NOMO-1 treated with DMSO at 0.1 percent for 48 hours (cell line): ENCODE results near the gene METTL27.
A peak's percentile ranks its signal among the peaks of the same experiment; 100 is the strongest.

ENCODE experiments used
- DNase-seq: peaks from one replicate; lab custom pipeline; 2025; ENCODE audit not compliant: unreplicated experiment; lab: John Stamatoyannopoulos, UW

METTL27 gene

DNA sequence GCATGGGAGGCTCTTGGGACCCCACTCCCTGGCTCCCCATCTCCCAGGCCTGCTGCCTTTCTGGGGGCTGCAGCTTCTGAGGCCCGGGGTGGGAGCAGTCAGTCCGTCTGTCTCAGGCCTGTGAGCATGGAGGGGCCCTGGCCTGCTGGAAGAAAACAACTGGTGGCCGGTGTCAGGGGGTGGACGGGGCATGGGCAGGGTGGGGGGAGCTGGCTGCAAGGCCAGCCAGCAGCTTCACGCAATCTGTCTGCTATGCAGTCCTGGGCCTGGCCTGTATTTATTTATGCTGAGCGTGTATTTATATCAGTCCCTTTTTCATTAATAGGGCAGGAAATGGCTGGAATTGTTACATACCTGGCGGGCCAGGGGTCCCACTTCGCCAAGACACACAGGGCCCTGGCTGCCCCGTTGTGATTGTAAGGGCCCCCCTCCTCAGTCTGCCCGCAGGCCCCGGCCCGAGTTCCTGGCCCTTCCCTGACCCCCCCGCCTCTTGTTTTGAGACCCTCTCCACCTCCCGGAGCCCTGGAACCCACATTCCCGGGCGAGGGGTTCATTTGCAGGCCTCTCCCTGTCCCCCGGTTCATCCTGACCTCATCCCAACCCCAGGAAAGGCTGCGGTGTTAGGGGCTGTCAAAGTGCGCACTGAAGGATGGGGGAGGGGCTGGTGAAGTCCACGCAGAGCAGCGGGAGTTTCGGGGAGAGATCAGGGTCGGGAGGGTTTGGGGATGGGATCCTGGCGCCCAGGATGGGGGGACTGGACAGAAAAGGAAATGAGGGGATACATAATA lies 26.9 kb upstream of the METTL27 start:
- DNase-seq = no peak

DNA sequence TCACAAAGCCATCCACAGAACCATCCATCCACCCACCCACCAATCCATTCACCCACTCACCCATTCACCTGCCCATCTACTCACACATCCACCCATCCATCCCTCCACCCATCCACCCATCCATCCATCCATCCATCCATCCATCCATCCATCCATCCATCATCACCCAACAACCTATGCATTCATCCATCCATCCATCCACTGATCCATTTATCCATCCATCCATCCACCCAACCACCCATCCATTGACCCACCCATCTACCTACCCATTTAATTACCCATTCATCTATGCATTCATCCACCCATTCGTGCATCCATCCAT lies 24.1 kb upstream of the METTL27 start:
- DNase-seq = no peak

DNA sequence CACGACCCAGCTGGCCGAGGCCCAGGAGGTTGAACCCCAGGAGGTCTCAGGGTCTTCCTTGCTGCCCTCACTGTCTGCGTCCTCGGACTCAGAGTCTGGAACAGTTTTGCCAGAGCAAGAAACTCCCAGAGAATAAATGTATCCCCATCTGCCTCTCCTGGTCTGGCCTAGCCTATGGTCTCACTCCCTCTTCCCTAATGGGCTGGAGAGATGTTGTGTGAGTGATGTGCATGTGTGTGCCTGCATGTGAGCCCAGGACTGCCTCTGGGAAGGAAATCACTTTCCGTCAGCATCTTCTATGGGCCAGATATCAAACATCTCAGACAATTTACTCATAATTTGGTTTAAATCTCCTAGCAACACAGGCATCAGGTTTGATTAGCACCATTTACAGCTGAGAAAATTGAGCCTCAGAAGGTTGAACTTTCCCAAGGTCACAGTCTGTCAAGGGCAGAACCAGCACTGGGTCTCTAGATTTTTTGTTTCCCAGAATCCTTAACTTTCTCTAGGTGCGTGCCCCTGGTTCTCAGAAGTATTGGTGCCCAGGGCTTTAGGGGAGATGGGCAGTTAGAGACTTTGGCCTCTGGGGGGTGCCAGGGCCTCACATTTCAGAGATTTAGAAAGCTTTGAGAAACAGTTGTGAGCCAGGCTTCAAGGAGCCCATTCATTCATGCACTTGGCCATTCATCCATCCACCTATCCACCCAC lies 23.6 kb upstream of the METTL27 start:
- DNase-seq = peak; percentile 79

DNA sequence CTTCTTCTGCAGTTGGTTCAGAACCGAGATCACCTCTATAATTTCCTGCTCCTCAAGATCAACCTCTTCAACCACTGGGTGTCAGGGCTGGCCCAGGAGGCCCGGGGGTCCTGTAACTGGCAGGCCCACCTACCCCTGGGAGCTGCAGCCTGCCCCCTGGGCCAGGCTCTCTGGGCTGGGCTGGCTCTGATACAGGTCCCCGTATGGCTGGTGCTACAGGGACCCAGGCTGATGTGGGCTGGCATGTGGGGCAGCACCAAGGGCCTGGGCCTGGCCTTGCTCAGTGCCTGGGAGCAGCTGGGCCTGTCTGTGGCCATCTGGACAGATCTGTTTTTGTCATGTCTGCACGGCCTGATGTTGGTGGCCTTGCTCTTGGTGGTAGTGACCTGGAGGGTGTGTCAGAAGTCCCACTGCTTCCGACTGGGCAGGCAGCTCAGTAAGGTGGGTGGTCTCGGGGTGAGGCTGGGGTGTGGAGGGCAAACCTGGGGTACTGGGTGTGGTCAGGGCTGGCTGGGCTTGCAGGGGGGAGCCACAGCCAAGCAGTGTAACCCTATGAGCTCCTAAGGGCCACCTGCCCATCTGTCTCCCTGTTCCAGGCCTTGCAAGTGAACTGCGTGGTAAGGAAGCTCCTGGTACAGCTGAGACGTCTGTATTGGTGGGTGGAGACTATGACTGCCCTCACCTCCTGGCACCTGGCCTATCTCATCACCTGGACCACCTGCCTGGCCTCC lies 22.8 kb upstream of the METTL27 start:
- no peak for DNase-seq

DNA sequence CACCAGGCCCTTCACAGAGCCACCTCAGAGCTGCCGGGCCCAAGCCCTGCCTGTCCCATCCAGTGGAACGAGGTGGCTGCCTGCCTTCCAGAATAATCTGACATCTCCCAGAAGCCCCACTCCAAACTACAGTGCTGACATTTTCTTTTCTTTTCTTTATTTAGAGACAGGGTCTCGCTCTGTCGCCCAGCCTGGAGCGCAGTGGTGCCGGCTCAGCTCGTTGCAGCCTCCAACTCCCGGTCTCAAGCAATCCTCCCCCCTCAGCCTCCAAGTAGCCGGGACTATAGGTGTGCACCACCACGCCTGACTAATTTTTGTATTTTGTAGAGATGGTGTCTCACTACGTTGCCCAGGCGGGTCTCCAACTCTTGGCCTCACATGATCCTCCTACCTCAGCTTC lies 19.0 kb upstream of the METTL27 start:
- no peak for DNase-seq

- DNase-seq = no peak
Observed at GRCh38 chr7:73860859-73861258, 18.5 kb upstream of the METTL27 start, which contains the start of gene TMEM270. TMEM270 (plus strand) TSS chr7:73861159; CDS start chr7:73861195, 36 bp downstream.

DNA sequence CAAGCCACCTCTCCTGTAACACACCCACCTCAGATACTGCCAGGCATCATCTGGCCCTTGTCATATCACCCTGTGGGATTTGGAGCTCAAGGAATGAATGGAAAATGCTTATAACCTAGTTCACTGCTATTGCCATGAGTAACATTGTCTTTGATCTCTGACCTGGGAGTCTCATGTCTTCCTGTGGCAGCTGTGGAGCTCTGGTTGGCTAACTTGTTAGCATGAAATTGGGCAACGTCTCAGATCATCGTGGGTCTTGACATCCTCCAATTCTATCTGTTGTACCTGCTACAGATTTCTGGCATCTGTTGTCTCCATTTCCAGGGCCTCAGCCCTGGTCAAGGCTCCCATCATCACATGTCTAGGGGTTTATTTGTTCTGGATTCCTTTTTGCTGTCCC lies 16.5 kb upstream of the METTL27 start:
- DNase-seq = peak; percentile 34

DNA sequence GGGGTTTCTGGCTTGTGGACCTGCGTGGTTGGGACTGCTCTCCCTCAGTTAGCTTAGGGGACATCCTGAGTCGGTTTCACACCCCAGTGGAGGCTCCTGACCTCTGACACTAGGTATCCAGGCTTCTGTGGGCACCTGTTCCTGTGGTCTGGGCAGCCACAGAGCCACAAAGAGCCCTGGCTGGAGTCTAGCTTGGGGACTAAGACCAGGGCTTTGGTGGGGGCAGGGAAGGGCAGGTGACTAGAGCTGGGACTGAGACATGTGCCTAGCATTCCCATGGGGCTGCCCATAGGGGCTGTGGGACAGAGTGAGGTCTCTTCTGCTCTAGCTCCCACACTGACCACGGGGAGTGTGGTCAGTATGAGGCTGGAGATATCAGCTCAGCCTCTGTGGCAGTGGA lies 14.6 kb upstream of the METTL27 start:
- DNase-seq = no peak

DNA sequence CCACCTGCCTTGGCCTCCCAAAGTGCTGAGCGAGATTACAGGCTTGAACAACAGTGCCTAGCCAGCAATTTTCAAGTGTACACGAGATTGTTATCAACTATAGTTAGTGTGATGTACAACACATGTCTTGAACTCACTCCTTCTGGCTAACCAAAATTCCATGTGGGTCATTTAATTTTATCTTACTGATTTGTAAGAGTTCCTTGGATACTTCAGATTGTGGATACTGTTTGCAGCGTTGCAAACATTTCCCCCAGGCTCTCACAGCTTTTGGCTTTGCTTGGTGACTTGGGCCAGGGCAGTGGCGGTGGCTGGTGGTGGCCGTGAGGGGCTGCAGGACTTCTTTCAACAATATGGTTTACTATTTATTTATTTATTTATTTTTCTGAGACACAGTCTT lies 10.2 kb upstream of the METTL27 start:
- DNase-seq = no peak

GRCh38 chr7:73851410-73852338 lies 9.4 kb upstream of the METTL27 start:
- DNase-seq = peak; percentile 83

DNA sequence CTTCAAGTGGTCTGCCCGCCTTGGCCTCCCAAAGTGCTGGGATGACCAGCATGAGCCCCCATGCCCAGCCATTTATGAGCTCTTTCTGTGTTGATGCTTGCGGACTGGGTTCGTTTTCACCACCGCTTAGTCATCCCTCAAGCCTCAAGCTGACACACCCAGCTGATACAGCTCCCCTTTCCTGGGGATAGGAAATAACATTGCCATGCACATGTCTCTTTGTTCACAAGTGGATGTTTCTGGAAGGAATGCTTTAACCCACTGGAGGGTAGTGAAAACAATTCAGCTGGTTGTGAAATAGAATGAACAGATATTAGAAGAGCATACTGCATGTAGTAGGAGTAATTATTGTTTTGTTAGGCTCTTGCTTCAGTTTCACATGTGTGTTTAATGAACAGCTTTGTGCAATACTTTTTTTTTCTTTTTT lies 8.5 kb upstream of the METTL27 start:
- peak; percentile 98 for DNase-seq

GRCh38 chr7:73847941-73848723 lies 5.8 kb upstream of the METTL27 start:
- DNase-seq = no peak

- DNase-seq = peak; percentile 99
Observed at GRCh38 chr7:73845701-73846195, 3.4 kb upstream of the METTL27 start.

DNA sequence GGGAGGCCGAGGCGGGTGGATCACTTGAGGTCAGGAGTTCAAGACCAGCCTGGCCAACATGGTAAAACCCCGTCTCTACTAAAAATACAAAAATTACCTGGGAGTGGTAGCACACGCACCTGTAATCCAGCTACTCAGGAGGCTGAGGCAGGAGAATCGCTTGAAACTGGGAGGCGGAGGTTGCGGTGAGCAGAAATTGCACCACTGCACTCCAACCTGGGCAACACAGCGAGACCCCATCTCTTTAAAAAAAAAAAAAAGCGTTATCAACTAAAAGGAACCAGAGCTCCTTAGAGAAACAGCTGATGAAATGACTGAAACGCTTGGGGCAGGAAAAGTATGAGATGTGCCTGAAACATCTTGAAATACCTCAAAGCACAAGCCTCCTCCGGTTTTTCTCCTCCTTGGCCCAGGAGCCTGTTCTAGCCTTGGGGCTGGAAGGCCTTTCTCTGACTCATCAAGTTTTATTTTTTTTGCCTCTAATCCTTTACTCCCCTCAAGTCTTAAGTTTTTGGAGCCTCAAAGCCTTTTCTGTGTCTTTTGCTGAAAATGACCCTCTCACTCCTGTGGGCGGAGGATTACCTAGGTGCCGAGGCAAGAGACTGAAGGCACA lies 2.6 kb upstream of the METTL27 start:
- DNase-seq = no peak

- no peak for DNase-seq
Observed at GRCh38 chr7:73844131-73844547, 1.8 kb upstream of the METTL27 start.

GRCh38 chr7:73841689-73842066 lies 638 bp downstream of the METTL27 start:
- DNase-seq = no peak

- DNase-seq = no peak
Observed at GRCh38 chr7:73840715-73841379, 1.5 kb downstream of the METTL27 start.

GRCh38 chr7:73839743-73840714 lies 2.3 kb downstream of the METTL27 start:
- DNase-seq = no peak
